ENCODE data around the gene EIF4E2.

GRCh38 chr2:232550354-232551249, at the start of gene EIF4E2, which contains the start of gene TIGD1:
- TF ChIP-seq ZNF746 (CRISPR knock-in tag; IDR thresholded peaks at IDR 0.05) (peak; percentile 96), CTCF (CRISPR knock-in tag; IDR thresholded peaks at IDR 0.05) (peak; percentile 53; the same call in 1 of the 2 replicates), EEA1 (CRISPR knock-in tag; IDR thresholded peaks at IDR 0.05; ENCODE audit: borderline replicate concordance) (peak; percentile 86), ELF1 (CRISPR knock-in tag; IDR thresholded peaks at IDR 0.05) (peak; percentile 97), EP300 (IDR thresholded peaks at IDR 0.05; ENCODE audit: low read depth in 2 of 2, low read length in 2 of 2) (peak; percentile 60 to 64), EP300 (CRISPR knock-in tag; IDR thresholded peaks at IDR 0.05; ENCODE audit: borderline replicate concordance) (peak; percentile 77)

All from HepG2 (cell line).